ENCODE data around the gene MNX1.

MNX1 gene

GRCh38 chr7:157018328-157018996 is 8.0 kb upstream of the MNX1 start:
- H3K4me1 ChIP-seq (ENCODE audit: control insufficient read depth, insufficient read depth, low read length): peaks cover 21% of the 10 kb centered on the region
- H3K27me3 ChIP-seq (ENCODE audit: control insufficient read depth, insufficient read depth, low read length): peaks cover 100% of the 10 kb centered on the region
- no peak overlapping the region for H3K9ac ChIP-seq (ENCODE audit: low read length)
- H3K36me3 ChIP-seq (ENCODE audit: control insufficient read depth, insufficient read depth, low read length): no peaks in the 10 kb centered on the region
- no peak overlapping the region for H3K4me3 ChIP-seq (ENCODE audit: low read length)
- H3K9me3 ChIP-seq (ENCODE audit: control insufficient read depth, low read length): no peaks in the 10 kb centered on the region

DNA sequence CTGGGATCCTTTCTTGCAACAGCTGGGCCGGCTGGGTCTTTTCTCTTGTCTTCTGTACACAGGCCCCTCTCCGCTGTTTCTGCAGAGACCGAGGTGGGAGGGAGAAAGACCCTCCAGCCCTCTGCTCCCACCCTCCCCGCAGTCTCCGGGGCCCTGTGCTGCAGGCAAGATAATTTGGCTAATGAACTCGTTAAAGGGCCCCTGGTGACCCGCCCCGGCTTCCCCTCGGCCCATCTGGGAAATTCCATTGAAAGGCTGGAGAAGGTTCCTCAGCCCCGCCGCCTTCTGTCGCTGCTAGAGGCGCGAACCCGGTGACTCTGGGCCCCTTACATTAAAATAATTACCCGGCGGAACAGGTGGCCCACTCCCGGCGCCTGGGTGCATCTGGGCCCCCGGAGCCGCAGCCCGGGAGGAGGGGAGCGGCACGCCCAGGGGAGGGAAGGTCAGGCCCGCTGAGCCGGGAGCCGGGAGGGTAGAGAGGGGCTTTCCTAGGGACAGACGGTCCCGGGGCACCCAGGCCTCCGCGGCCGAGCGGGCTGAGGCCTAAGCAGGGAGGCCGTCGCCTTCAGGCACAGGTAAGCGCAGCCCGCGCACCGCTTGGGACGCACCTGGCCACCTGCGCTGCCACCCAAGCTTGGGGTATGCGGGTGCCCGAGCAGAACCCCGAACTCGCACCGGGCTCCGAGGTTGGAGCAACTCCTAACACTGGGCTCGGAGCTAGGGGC is 7.3 kb upstream of the MNX1 start:
- Histone ChIP-seq H3K9me3 (ENCODE audit: control insufficient read depth, low read length) (no peaks in the 10 kb centered on the region), H3K4me3 (ENCODE audit: low read length) (no peak overlapping the region), H3K27me3 (ENCODE audit: control insufficient read depth, insufficient read depth, low read length) (peaks cover 100% of the 10 kb centered on the region), H3K36me3 (ENCODE audit: control insufficient read depth, insufficient read depth, low read length) (no peaks in the 10 kb centered on the region), H3K4me1 (ENCODE audit: control insufficient read depth, insufficient read depth, low read length) (peaks cover 21% of the 10 kb centered on the region), H3K9ac (ENCODE audit: low read length) (no peak overlapping the region)

DNA sequence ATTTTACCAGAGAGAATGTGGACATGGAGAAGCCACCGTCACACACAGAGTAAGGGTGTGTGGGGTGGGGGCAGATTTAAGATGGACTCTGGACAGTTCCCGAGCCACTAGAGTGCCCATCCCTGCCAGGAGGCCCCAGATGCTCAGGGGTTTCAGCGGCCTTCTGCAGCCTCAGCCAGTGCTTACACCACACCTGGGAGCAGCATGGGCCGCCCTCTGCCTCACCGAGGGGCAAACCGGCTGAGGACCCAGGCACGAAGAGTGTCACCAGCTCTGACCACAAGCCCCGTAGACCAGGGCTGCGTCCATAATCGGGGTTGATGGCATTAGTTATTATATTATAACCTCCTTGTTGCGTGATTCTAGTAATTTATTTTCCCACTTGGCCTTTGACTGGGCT is 6.7 kb upstream of the MNX1 start:
- no peak overlapping the region for H3K9ac ChIP-seq (ENCODE audit: low read length)
- peaks cover 18% of the 10 kb centered on the region for H3K4me1 ChIP-seq (ENCODE audit: control insufficient read depth, insufficient read depth, low read length)
- no peak overlapping the region for H3K4me3 ChIP-seq (ENCODE audit: low read length)
- no peaks in the 10 kb centered on the region for H3K36me3 ChIP-seq (ENCODE audit: control insufficient read depth, insufficient read depth, low read length)
- H3K9me3 ChIP-seq (ENCODE audit: control insufficient read depth, low read length): no peaks in the 10 kb centered on the region
- peaks cover 100% of the 10 kb centered on the region for H3K27me3 ChIP-seq (ENCODE audit: control insufficient read depth, insufficient read depth, low read length)

DNA sequence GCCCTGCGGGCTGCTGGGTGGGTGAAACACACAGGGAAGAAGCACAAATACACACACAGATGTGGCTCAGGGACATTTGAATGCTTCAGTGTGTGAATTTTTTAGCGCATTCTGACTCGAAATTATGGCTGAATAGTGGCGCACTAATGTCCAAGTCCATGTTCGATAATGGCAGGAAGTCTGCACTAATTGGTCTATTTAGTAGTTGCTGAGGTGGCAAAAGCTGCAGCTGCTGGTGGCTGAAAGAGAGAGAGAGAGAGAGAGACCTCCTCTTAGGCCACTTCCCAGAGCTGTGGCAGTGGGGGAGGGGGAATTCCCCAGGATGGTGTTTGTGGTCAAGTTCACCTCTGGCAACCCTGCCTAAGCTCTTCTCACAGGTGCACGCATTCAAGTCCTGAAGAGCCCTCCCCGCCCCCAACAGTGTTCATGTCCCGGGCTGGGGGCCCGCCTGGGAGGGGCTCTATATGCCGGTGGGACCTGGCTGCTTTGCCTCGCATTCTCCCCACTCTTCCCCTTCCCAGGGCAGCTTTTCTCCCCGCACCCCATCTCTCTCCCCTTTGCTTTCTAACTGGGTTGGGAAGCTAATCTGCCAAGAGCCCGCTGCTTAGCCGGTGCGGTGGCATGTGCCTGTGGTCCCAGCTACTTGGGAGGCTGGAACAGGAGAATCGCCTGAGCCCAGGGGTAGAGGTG is 6.0 kb upstream of the MNX1 start:
- peaks cover 100% of the 10 kb centered on the region for H3K27me3 ChIP-seq (ENCODE audit: control insufficient read depth, insufficient read depth, low read length)
- H3K4me3 ChIP-seq (ENCODE audit: low read length): no peak overlapping the region
- H3K9ac ChIP-seq (ENCODE audit: low read length): no peak overlapping the region
- H3K9me3 ChIP-seq (ENCODE audit: control insufficient read depth, low read length): no peaks in the 10 kb centered on the region
- peaks cover 21% of the 10 kb centered on the region for H3K4me1 ChIP-seq (ENCODE audit: control insufficient read depth, insufficient read depth, low read length)
- no peaks in the 10 kb centered on the region for H3K36me3 ChIP-seq (ENCODE audit: control insufficient read depth, insufficient read depth, low read length)

GRCh38 chr7:157016024-157016351 is 5.5 kb upstream of the MNX1 start:
- H3K9ac ChIP-seq (ENCODE audit: low read length): no peak overlapping the region
- no peaks in the 10 kb centered on the region for H3K9me3 ChIP-seq (ENCODE audit: control insufficient read depth, low read length)
- H3K4me1 ChIP-seq (ENCODE audit: control insufficient read depth, insufficient read depth, low read length): peaks cover 24% of the 10 kb centered on the region
- H3K4me3 ChIP-seq (ENCODE audit: low read length): no peak overlapping the region
- peaks cover 100% of the 10 kb centered on the region for H3K27me3 ChIP-seq (ENCODE audit: control insufficient read depth, insufficient read depth, low read length)
- no peaks in the 10 kb centered on the region for H3K36me3 ChIP-seq (ENCODE audit: control insufficient read depth, insufficient read depth, low read length)

- H3K9ac ChIP-seq (ENCODE audit: low read length): no peak overlapping the region
- H3K36me3 ChIP-seq (ENCODE audit: control insufficient read depth, insufficient read depth, low read length): no peaks in the 10 kb centered on the region
- H3K9me3 ChIP-seq (ENCODE audit: control insufficient read depth, low read length): no peaks in the 10 kb centered on the region
- H3K4me1 ChIP-seq (ENCODE audit: control insufficient read depth, insufficient read depth, low read length): peaks cover 19% of the 10 kb centered on the region
- H3K4me3 ChIP-seq (ENCODE audit: low read length): no peak overlapping the region
- H3K27me3 ChIP-seq (ENCODE audit: control insufficient read depth, insufficient read depth, low read length): peaks cover 92% of the 10 kb centered on the region
Observed at GRCh38 chr7:157014635-157015555, 4.4 kb upstream of the MNX1 start.

GRCh38 chr7:157013602-157014549 is 3.4 kb upstream of the MNX1 start:
- Histone ChIP-seq H3K36me3 (ENCODE audit: control insufficient read depth, insufficient read depth, low read length) (no peaks in the 10 kb centered on the region), H3K4me3 (ENCODE audit: low read length) (no peak overlapping the region), H3K9ac (ENCODE audit: low read length) (no peak overlapping the region), H3K9me3 (ENCODE audit: control insufficient read depth, low read length) (no peaks in the 10 kb centered on the region), H3K4me1 (ENCODE audit: control insufficient read depth, insufficient read depth, low read length) (peaks cover 20% of the 10 kb centered on the region), H3K27me3 (ENCODE audit: control insufficient read depth, insufficient read depth, low read length) (peaks cover 89% of the 10 kb centered on the region)

DNA sequence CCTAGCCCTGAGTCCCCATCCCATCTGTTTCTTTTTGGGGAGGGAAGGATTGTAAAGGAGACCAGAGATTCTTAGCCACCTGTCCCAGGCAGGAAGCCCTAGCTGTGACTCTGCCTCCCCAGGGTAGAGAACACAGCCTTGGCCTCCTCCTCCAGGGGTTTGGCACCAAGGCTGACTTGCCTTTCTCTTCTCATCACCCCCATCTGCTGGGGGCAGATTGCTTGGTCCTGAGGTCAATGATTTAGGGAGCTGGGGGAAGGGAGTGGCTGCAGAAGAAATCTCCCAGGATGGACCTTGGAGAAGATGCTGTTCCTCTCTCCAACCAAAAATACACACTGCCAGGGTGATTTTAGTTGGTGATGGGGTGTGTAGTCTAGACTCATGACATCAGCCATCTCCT is 2.6 kb upstream of the MNX1 start:
- no peak overlapping the region for H3K9ac ChIP-seq (ENCODE audit: low read length)
- H3K27me3 ChIP-seq (ENCODE audit: control insufficient read depth, insufficient read depth, low read length): peaks cover 89% of the 10 kb centered on the region
- H3K9me3 ChIP-seq (ENCODE audit: control insufficient read depth, low read length): no peaks in the 10 kb centered on the region
- no peak overlapping the region for H3K4me3 ChIP-seq (ENCODE audit: low read length)
- H3K36me3 ChIP-seq (ENCODE audit: control insufficient read depth, insufficient read depth, low read length): no peaks in the 10 kb centered on the region
- peaks cover 15% of the 10 kb centered on the region for H3K4me1 ChIP-seq (ENCODE audit: control insufficient read depth, insufficient read depth, low read length)

DNA sequence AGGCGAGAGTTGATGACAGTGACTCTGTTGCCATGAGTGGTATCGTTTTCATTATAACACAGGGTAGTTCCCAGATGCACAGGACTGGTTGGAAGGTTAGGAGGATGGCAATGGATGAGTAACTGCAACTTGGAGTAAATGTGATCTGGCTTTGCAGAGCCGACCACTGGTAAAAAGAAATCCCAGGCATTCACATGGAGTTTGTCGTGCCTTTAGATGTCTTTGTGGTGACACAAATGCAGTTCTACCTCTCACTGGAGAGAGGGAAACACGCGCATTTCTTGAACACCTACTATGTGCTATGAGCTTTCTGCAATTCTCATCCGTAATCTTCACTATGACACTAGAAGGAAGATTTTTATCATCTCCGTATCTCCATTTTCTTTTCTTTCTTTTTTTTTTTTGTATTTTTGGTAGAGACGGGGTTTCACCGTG is 1.7 kb upstream of the MNX1 start:
- Histone ChIP-seq H3K36me3 (ENCODE audit: control insufficient read depth, insufficient read depth, low read length) (no peaks in the 10 kb centered on the region), H3K27me3 (ENCODE audit: control insufficient read depth, insufficient read depth, low read length) (peaks cover 84% of the 10 kb centered on the region), H3K9me3 (ENCODE audit: control insufficient read depth, low read length) (no peaks in the 10 kb centered on the region), H3K4me1 (ENCODE audit: control insufficient read depth, insufficient read depth, low read length) (peaks cover 15% of the 10 kb centered on the region), H3K4me3 (ENCODE audit: low read length) (no peak overlapping the region), H3K9ac (ENCODE audit: low read length) (no peak overlapping the region)

DNA sequence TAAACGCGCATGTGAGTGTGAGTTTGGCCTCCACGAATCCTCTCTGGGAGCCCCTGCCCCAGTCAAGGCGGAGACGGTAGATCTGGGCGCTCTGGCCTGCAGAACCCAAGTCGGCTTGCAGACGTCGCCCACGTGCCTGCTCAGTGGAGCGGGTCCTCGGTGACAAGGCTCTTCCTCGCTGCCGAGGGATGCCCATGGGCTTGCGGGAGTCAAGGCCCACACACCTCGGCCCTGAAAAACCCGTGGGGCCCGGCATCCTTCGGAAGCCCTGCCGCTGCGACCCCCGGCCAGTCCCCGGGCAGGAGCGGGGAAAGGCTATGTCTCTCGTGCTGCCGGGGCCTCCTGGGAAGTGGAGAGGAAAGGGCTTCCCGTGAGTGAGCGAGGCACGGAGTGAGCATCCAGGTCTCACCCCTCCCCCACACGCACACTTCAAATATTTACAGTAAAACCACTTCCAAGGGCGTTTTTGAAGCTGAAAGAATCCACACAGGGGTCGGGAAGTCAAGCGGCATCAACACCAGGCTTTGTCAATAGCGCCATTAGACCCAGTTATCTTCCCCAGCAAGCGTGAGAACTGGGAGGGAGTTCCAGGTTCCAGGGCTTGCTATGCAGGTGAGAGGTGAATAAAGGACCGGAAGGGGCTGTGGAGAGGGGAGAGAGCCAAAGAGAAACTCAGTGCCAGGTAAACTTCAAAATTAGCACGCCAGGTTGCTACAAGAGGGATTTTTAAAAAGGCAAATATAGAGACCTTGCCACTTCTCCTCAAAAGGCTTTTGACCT is 1.1 kb upstream of the MNX1 start:
- peak overlapping the region; percentile 31 for H3K4me3 ChIP-seq (ENCODE audit: low read length)
- peaks cover 78% of the 10 kb centered on the region for H3K27me3 ChIP-seq (ENCODE audit: control insufficient read depth, insufficient read depth, low read length)
- peaks cover 15% of the 10 kb centered on the region for H3K4me1 ChIP-seq (ENCODE audit: control insufficient read depth, insufficient read depth, low read length)
- H3K9ac ChIP-seq (ENCODE audit: low read length): peak overlapping the region; percentile 22
- no peaks in the 10 kb centered on the region for H3K36me3 ChIP-seq (ENCODE audit: control insufficient read depth, insufficient read depth, low read length)
- no peaks in the 10 kb centered on the region for H3K9me3 ChIP-seq (ENCODE audit: control insufficient read depth, low read length)

Data from mucosa of stomach (tissue), 1 donor.